ENCODE data around the gene TCF3.

TCF3 gene

DNA sequence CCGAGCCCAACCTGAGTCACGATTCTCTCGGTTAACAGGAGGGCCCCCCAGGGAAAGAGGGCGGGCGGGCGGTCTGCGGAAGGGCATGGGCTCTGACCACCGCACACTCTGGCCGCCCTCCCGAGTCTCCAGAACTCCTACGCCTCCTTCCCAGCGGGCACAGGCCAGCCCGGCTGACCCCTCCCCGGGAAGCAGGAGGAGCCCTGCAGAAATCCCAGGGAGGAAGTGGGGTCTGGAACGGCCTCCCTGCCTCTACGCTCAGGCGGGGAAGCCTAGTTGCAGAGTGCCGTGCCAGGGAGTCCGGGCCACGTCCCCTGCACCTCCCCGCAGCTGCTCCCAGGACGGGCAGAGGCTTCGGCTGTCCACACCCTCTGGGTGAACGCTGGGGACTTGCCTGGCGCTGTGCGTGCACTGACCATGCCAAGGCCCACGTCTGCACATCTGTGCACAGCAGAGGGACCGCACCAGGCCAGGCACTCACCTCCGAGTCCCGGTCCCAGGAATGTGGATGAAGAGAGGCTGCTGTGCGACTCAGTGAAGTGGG lies 20.8 kb downstream of the TCF3 start:
- no peak for TF ChIP-seq GATA3 (IDR thresholded peaks at IDR 0.05; ENCODE audit: low read depth, low read length)
- no peak for TF ChIP-seq GATA2 (IDR thresholded peaks at IDR 0.05; ENCODE audit: low read depth, low read length)

DNA sequence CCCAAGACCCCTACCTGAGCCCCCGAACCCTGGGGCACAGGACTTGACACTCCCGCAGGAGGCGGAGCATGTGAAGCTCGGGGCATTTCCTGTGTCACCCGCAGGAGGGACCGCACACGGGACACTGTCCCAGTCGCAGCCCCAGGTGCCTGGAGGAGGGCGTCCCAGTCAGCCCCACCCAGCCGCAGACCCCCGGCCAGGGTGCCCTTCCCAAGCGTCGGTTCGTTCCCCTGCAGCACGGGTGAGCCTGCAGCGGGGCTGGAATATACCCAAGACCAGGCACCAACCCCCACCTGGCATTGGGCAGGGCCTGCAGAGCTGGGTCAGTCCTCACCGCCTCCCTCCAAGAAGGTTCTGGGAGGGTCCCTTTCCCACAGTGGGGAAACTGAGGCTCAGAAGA lies 21.6 kb downstream of the TCF3 start:
- no peak for TF ChIP-seq GATA3 (IDR thresholded peaks at IDR 0.05; ENCODE audit: low read depth, low read length)
- TF ChIP-seq GATA2 (IDR thresholded peaks at IDR 0.05; ENCODE audit: low read depth, low read length) = no peak

DNA sequence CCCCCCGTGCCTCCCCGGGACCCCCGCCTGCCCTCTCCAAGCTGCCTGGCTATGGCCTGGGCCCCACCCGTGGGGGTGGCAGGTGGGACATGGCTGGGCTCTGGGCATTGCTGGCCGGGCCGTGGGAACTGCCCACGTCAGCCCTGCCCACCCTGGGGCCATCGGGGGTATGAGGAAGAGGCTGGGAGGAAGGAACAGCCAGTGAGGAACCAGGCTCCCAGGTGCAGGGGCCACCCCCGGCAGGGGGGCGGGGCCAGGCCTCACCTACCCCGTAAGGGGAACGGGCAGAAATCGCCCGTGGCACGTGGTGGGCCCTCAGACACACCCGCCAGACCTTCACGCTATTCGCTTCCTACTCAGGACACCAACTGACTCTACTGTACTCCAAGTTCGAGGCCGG lies 22.4 kb downstream of the TCF3 start:
- TF ChIP-seq GATA3 (IDR thresholded peaks at IDR 0.05; ENCODE audit: low read depth, low read length) (no peak), GATA2 (IDR thresholded peaks at IDR 0.05; ENCODE audit: low read depth, low read length) (no peak)

DNA sequence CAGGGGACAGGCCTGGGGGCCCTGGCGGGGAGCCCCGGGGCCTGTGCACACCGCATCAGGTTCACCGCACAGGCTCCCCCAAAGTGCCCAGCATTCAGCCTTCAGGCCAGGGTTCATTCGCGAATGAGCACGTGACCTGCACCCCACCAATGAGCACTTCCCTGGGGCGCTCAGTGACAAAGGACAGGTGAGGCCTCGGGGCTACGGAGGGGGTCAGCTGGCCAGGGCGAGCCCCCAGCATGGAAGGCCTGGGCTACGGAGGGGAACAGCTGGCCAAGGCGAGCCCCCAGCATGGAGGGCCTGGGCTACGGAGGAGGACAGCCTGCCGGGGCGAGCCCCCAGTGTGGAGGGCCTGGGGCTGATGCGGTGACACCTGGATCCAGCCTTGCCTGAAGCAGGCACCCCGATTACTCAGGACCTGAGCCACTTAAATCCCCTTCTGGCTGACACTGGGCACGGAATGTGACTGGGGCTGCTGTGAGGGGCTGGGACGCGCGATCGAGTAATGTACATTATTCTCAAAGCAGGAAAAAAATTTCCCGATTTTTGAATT lies 23.1 kb downstream of the TCF3 start:
- TF ChIP-seq GATA3 (IDR thresholded peaks at IDR 0.05; ENCODE audit: low read depth, low read length) (no peak), GATA2 (IDR thresholded peaks at IDR 0.05; ENCODE audit: low read depth, low read length) (no peak)

DNA sequence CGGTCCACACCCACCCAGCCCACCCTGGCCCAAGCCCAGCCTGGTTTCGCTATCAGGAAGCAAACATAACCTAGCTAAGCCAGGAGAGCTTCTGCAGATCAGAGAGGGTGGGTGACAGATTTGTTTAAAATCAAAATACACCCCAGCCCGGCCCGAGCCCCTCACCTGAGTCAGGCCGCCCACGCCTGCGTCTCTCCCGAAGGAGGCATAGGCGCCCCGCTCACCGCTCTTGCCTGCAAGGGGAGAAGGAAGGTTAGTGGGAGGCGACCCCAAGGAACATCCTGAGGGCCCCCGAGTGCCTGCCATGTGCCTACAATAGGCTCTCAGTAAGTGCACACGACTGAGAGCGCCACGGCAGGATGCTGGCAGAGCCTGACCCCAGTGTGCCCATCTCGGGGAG lies 25.2 kb downstream of the TCF3 start:
- TF ChIP-seq GATA3 (IDR thresholded peaks at IDR 0.05; ENCODE audit: low read depth, low read length) = no peak
- no peak for TF ChIP-seq GATA2 (IDR thresholded peaks at IDR 0.05; ENCODE audit: low read depth, low read length)

DNA sequence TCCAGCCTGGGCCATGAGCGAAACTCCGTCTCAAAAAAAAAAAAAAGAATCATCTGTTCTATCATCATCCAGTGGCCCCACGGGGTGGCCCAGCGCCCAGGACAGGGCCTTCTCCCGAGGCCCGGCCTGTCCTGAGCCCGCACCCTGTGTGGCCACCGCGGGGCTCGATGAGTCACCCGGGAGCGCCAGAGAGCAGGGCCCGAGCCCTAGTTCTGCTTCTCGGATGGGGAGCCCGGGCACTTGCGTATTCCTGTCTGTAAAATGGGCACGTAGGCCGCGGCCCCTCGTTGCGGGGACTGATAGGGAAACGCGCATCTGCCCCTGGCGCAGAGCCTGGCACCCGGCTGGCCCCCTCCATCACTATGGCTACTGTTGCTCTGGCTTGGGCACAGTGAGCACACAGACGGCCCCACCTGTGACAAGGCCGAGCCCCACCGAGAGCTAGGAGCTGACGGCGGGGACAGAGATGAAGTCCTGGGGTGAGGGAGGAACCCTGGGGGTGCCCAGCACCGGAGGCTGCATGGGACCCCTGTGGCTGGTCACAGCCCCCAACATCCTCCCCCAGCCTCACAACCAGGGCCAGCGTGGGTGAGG lies 25.9 kb downstream of the TCF3 start:
- TF ChIP-seq GATA2 (IDR thresholded peaks at IDR 0.05; ENCODE audit: low read depth, low read length) (no peak), GATA3 (IDR thresholded peaks at IDR 0.05; ENCODE audit: low read depth, low read length) (no peak)

DNA sequence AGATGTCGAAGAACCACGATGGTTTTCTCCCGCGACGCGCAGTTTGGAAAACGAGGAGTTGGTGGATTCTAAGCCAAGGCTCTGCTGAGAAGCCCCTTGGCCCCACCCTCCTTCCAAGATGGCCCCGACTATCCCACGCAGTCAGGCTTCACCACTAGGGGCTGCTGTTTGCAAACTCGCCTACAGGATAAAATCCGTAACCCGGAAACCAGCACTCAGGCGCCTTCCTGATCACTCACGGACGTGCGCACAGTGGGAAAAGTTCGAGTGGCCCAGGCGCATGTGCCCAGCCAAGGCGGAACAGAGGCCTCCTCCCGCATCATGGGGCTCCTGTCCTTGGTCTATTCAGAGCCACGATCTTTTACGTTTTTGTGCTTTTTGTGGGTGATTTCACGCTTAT lies 28.0 kb downstream of the TCF3 start:
- TF ChIP-seq GATA2 (IDR thresholded peaks at IDR 0.05; ENCODE audit: low read depth, low read length) = no peak
- TF ChIP-seq GATA3 (IDR thresholded peaks at IDR 0.05; ENCODE audit: low read depth, low read length) = no peak

DNA sequence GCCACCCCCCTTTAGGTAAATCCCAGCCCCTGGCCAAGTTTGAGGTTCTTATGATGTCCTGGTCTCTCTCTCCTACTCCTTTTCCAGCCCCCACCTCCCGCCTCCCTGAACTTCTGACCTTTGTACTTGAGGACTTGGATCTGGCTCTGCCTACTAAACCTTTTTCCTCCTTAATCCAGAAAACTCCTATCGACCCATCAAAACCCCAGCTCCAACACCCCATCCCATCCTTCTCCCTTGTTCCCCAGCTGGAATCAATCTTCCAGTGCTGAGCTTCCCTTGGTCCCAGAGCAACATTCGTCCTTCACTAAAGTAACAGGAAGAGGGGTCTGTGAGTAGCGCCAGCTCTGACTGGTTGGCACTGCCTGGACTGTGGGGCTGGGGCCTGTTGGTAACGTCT lies 29.9 kb downstream of the TCF3 start:
- TF ChIP-seq GATA3 (IDR thresholded peaks at IDR 0.05; ENCODE audit: low read depth, low read length) = no peak
- TF ChIP-seq GATA2 (IDR thresholded peaks at IDR 0.05; ENCODE audit: low read depth, low read length) = no peak

DNA sequence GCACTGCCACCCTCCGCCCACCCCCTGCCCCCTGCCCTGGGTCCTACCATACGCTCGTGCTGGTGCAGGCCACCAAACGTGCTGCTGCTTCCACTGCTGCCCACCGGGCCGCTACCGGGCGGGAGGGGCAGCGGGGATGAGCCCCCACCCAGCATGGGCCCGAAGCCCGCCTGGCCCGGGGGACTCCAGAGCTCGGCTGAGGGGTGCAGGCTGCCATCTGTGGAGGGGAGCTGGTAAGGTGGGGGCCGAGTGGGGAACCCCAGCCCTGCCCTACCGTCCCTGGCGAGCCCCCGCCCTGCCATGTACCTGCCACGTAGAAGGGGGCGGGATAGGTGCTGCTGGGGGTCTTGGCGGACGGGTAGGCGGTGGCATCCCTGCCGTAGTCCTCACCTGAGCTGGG lies 30.4 kb downstream of the TCF3 start:
- TF ChIP-seq GATA3 (IDR thresholded peaks at IDR 0.05; ENCODE audit: low read depth, low read length) (no peak), GATA2 (IDR thresholded peaks at IDR 0.05; ENCODE audit: low read depth, low read length) (no peak)

DNA sequence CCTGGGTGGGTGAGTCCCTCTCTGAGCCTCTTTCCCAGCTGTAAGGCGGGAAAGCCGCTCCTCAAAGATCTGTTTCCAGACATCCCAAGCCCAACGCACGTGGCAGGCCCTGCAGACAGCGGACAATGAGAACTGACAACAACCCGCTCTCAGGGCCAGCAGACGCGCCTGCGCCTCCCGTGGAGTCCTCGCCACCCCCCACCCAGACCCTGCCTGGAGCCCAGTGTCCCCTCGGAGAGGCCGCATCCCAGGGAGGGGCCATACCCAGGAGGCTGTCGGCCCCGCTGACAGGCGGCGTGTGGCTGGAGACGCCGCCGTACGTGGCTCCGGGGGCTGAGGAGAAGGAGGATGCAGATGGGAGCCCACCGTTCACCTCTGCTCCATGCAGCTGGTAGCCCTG lies 30.8 kb downstream of the TCF3 start:
- TF ChIP-seq GATA2 (IDR thresholded peaks at IDR 0.05; ENCODE audit: low read depth, low read length) (no peak), GATA3 (IDR thresholded peaks at IDR 0.05; ENCODE audit: low read depth, low read length) (no peak)

DNA sequence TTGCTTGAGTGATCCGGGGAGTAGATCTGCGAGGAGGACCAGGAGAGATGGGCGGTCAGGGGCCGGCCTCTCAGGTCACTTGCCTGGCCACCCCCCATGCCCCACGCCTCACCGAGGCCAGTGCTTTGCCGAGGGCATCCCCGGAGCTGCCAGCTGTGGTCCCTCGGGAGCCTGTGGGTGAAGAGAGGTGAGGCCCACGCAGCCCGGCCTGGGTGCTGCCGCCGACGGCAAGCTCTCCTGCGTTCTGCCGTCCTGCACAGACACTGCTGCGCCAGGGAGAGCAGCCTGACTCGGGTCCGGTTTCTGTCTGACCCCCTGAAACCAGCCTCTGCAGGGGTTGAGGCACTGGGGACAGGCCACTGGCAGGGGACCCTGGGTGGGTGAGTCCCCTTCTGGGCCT lies 31.4 kb downstream of the TCF3 start:
- TF ChIP-seq GATA2 (IDR thresholded peaks at IDR 0.05; ENCODE audit: low read depth, low read length) = no peak
- no peak for TF ChIP-seq GATA3 (IDR thresholded peaks at IDR 0.05; ENCODE audit: low read depth, low read length)

DNA sequence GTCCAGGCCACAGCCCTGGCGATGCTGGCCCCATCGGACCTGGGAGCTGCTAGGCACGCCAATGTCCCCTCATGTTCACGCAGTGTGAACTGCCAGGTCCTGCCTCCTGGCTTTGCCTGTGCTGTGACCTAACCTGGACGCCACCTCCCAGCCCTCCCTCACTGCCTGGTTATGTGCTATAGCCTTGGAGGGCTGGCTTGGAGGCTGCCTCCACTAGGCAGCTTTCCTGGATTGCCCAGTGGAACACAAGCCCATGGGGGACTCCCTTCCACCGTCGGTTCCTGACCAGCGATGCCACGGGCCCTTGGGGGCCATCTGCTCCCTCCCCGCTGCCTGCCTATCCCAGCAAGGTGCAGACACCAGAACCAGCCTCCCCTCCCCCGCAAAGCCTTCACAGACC lies 31.9 kb downstream of the TCF3 start:
- TF ChIP-seq GATA2 (IDR thresholded peaks at IDR 0.05; ENCODE audit: low read depth, low read length) (no peak), GATA3 (IDR thresholded peaks at IDR 0.05; ENCODE audit: low read depth, low read length) (no peak)

DNA sequence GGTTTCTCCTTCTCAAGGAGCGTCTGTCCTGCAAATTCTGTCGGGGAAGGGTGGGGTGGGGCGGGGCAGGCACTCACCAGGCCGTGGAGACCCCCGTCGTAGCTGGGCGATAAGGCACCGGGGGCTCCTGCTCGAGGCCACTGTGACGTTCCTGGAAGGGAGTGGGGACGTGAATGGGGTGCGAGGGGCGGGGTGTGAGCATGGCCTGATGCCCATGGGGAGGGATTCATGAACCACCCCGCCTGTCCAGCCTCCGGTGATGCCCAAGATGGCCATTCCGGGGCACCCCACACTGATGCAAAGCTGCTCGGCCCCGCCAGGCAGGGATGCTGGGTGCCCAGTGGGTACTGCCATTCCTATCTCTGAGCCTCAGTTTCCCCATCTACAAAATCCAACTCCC lies 32.7 kb downstream of the TCF3 start:
- TF ChIP-seq GATA3 (IDR thresholded peaks at IDR 0.05; ENCODE audit: low read depth, low read length) (no peak), GATA2 (IDR thresholded peaks at IDR 0.05; ENCODE audit: low read depth, low read length) (no peak)

DNA sequence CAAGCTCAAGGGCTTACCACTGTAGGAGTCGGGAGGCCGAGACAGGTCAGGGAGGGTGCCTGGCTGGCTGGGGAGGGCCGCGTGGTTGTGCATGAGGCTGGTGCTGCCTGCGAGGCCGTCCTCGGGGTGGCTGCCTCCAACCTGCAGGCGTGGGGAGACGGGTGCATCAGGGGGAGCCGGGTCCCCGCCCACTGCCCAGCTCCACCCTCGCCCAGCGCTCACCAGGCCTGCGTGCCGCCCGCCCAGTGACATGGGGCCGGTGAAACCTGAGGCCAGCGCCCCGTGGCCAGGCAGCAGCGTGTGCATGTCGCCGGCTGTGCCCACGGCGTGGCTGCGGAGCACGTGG lies 33.3 kb downstream of the TCF3 start:
- TF ChIP-seq GATA2 (IDR thresholded peaks at IDR 0.05; ENCODE audit: low read depth, low read length) (no peak), GATA3 (IDR thresholded peaks at IDR 0.05; ENCODE audit: low read depth, low read length) (no peak)

DNA sequence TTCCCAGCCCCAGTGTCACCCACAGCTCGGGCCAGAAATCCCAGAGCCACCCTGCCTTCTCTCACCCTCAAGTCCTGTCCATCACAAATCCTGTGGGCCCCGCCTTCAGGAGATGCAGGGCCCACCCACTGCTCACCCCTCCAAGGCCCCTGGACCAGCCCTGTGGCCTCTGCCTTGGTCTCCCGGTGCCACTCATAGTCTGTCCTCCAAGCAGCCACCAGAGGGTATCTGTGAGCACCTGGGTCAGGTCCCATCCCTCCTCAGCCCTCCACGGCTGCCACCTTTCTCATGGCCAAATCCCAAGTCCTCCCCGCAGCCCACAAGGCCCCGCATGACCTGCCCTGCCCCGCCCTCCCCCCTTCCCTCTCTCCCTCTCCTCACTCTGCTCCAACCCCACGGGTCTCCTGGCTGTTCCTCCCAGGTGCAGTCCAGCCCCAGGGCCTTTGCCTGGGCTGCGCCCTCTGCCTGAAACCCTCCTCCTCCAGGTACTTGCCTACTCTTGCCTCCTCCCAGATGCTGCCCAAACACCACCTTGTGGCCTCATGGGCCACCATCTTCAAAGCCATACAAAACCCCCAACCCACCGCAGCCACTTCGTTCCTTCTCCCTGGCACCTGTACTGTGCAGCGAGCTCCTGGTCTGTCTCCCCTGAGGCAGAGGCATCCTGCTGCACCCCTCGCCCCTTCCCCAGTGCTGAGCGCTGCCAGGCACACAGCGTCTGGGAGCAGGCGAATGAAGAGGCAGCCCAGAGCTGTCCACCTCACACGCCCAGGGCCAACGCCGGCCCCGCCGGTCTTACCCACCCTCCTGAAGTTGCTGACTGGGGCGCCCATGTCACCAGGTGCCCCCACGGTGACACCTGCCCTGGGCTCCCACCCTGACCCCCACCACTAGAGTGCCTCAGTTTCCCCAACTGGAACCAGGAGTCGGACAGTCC lies 34.0 kb downstream of the TCF3 start:
- TF ChIP-seq GATA3 (IDR thresholded peaks at IDR 0.05; ENCODE audit: low read depth, low read length) (no peak), GATA2 (IDR thresholded peaks at IDR 0.05; ENCODE audit: low read depth, low read length) (no peak)

Measured in SH-SY5Y (cell line).